ENCODE data around the gene FBXO28. TPM values are rescaled to one million over a fixed set of nuclear protein-coding genes. Genes with fewer than 3 reads are reported as not detected.

Gene FBXO28
- total RNA-seq, 5 donors from 2014 or later (not counting 1 experiment from before 2014, with no cell fraction given): 25.9 to 34.8 (median 33.3) TPM

GRCh38 chr1:224173523-224173922 is 59.6 kb downstream of the FBXO28 start:
- H3K27me3 ChIP-seq (replicated peaks in 1 of 2; ENCODE audit: control insufficient read depth in 2 of 2, extremely low read depth in 1 of 2, insufficient read depth in 2 of 2, low read length in 1 of 2): no peaks in the 10 kb centered on the region
- H3K4me3 Mint-ChIP-seq: no peak overlapping the region
- CTCF ChIA-PET: no interaction called here
- H3K36me3 Mint-ChIP-seq: no peaks in the 10 kb centered on the region
- H3K27ac Mint-ChIP-seq: no peak overlapping the region
- H3K4me1 Mint-ChIP-seq: peaks cover 34 to 38% (median 35%) of the 10 kb centered on the region in 3 donors
- peaks cover 19 to 26% of the 10 kb centered on the region in 2 experiments for H3K4me1 ChIP-seq (ENCODE audit: control insufficient read depth in 1 of 2, extremely low read depth in 1 of 2, insufficient read depth in 2 of 2, low read length in 2 of 2)
- H3K36me3 ChIP-seq (ENCODE audit: control insufficient read depth in 2 of 2, extremely low read depth in 1 of 2, insufficient read depth in 1 of 2, low read length in 1 of 2): no peaks in the 10 kb centered on the region
- H3K27ac ChIP-seq (ENCODE audit: low read length): no peak overlapping the region
- POLR2A ChIA-PET: no interaction called here
- no peaks in the 10 kb centered on the region for H3K27me3 Mint-ChIP-seq
- H3K4me3 ChIP-seq (ENCODE audit: control insufficient read depth in 1 of 2, extremely low read depth in 1 of 2, low read length in 1 of 2): no peak overlapping the region
- no peaks in the 10 kb centered on the region for H3K9me3 ChIP-seq
- WGBS (ENCODE audit: insufficient coverage): 83% methylated on average over 1 of the region's 5 CpGs
- ATAC-seq (replicated peaks in 1 of 4) (no peak), DNase-seq (no peak)
- no peaks in the 10 kb centered on the region for H3K9me3 Mint-ChIP-seq

DNA sequence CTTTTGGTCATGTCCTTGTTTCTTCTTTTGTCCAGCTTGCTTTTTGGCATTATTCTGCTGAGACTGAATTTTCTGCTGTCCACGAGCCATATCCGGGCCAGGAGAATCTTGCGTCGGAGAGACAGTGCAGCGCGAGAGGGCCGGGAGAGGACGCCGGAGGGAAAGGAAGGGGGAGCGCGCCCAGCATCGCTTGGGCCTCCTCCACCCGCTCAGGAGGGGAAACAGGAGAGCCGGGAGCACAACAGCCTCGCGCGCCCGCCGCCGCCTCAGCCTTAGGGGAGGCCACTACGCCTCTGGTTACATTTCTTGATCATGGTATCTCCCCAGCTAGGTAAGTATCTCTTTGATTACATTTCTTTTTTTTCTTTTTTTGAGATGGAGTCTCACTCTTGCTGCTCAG is 61.7 kb downstream of the FBXO28 start:
- Mint-ChIP-seq H3K36me3 (no peaks in the 10 kb centered on the region), H3K27me3 (no peaks in the 10 kb centered on the region), H3K4me3 (peak overlapping the region; percentile 39 to 62 (median 51)), H3K4me1 (peaks cover 13 to 17% (median 14%) of the 10 kb centered on the region in 3 donors), H3K9me3 (no peaks in the 10 kb centered on the region), H3K27ac (no peak overlapping the region)
- H3K4me3 ChIP-seq (ENCODE audit: control insufficient read depth in 1 of 2, extremely low read depth in 1 of 2, low read length in 1 of 2): no peak overlapping the region
- H3K4me1 ChIP-seq (ENCODE audit: control insufficient read depth in 1 of 2, extremely low read depth in 1 of 2, insufficient read depth in 2 of 2, low read length in 2 of 2): peaks cover 0 to 6% of the 10 kb centered on the region in 2 experiments
- H3K9me3 ChIP-seq: no peaks in the 10 kb centered on the region
- no peak overlapping the region for H3K27ac ChIP-seq (ENCODE audit: low read length)
- ChIA-PET POLR2A (no interaction called here), CTCF (no interaction called here)
- DNase-seq: peak in 4 of 35 experiments; percentile 41 to 54 (median 48)
- no peaks in the 10 kb centered on the region for H3K36me3 ChIP-seq (ENCODE audit: control insufficient read depth in 2 of 2, extremely low read depth in 1 of 2, insufficient read depth in 1 of 2, low read length in 1 of 2)
- H3K27me3 ChIP-seq (replicated peaks in 1 of 2; ENCODE audit: control insufficient read depth in 2 of 2, extremely low read depth in 1 of 2, insufficient read depth in 2 of 2, low read length in 1 of 2): no peaks in the 10 kb centered on the region
- WGBS (ENCODE audit: insufficient coverage): 79% methylated on average over 17 of the region's 21 CpGs
- ATAC-seq (replicated peaks in 1 of 4): peak in 2 of 4 experiments; percentile 51 to 60

DNA sequence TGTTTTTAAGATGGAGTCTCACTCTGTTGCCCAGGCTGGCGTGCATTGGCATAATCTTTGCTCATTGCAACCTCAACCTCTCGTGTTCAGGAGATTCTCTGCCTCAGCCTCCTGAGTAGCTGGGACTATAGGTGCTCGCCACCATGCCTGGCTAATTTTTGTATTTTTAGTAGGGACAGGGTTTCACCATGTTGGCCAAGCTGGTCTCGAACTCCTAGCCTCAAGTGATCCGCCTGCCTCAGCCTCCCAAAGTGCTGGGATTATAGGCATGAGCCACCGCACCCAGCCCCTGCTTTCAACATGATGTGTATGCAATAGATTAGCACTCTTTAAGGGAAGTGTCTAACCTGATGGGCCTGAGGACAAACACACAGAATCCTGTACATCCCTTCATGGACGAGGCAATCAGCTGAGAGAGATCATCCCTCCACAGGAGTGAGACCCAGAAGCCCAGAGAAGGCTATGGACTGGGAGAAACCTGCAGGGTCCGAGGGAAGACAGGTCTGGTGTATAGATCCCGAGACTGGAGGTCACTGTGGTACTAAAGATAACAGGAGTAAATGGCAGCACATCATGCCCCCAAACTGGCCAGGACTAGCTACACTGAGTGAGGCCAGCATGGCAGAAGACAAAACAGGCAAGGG is 63.6 kb downstream of the FBXO28 start:
- DNase-seq: no peak
- POLR2A ChIA-PET: no interaction called here
- WGBS (ENCODE audit: insufficient coverage): 100% methylated on average over 2 of the region's 9 CpGs
- CTCF ChIA-PET: interaction anchor here in 1 of 2 donors (0.7 kb wide), 1 partner anchor 327 kb away, joined by 3 read pairs; no protein-coding TSS in a partner anchor
- Histone ChIP-seq H3K9me3 (no peaks in the 10 kb centered on the region), H3K36me3 (ENCODE audit: control insufficient read depth in 2 of 2, extremely low read depth in 1 of 2, insufficient read depth in 1 of 2, low read length in 1 of 2) (no peaks in the 10 kb centered on the region), H3K4me1 (ENCODE audit: control insufficient read depth in 1 of 2, extremely low read depth in 1 of 2, insufficient read depth in 2 of 2, low read length in 2 of 2) (peaks cover 5 to 14% of the 10 kb centered on the region in 2 experiments), H3K4me3 (ENCODE audit: control insufficient read depth in 1 of 2, extremely low read depth in 1 of 2, low read length in 1 of 2) (no peak overlapping the region), H3K27ac (ENCODE audit: low read length) (no peak overlapping the region), H3K27me3 (replicated peaks in 1 of 2; ENCODE audit: control insufficient read depth in 2 of 2, extremely low read depth in 1 of 2, insufficient read depth in 2 of 2, low read length in 1 of 2) (no peaks in the 10 kb centered on the region)
- Mint-ChIP-seq H3K4me3 (no peak overlapping the region), H3K27me3 (no peaks in the 10 kb centered on the region), H3K36me3 (no peaks in the 10 kb centered on the region), H3K27ac (no peak overlapping the region), H3K9me3 (no peaks in the 10 kb centered on the region), H3K4me1 (peaks cover 16 to 24% (median 21%) of the 10 kb centered on the region in 3 donors)
- no peak for ATAC-seq (replicated peaks in 1 of 4)

DNA sequence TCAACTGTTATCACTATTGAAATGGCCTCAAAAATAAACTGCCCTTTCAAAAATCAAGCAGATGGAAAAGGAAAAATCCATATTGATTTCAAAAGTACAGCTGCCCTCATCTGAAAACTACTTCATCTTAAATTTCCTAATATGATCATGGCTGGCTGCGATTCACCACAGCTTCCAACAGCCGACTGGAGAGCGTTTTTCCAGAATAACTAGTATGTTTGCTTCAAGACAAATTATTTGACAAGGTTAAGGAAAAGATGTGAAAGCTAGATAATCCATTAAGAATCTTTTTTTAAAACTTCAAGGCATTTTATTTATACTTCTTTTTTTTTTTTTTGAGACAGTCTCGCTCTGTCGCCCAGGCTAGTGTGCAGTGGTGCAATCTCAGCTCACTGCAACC is 65.0 kb downstream of the FBXO28 start:
- no peak overlapping the region for H3K27ac Mint-ChIP-seq
- DNase-seq (no peak), ATAC-seq (replicated peaks in 1 of 4) (no peak)
- H3K36me3 Mint-ChIP-seq: no peaks in the 10 kb centered on the region
- no peak overlapping the region for H3K4me3 Mint-ChIP-seq
- WGBS (ENCODE audit: insufficient coverage): no CpG with 5 or more reads among the region's 5 CpGs
- no peaks in the 10 kb centered on the region for H3K27me3 Mint-ChIP-seq
- Histone ChIP-seq H3K4me1 (ENCODE audit: control insufficient read depth in 1 of 2, extremely low read depth in 1 of 2, insufficient read depth in 2 of 2, low read length in 2 of 2) (peaks cover 5 to 16% of the 10 kb centered on the region in 2 experiments), H3K9me3 (no peaks in the 10 kb centered on the region), H3K4me3 (ENCODE audit: control insufficient read depth in 1 of 2, extremely low read depth in 1 of 2, low read length in 1 of 2) (no peak overlapping the region), H3K27me3 (replicated peaks in 1 of 2; ENCODE audit: control insufficient read depth in 2 of 2, extremely low read depth in 1 of 2, insufficient read depth in 2 of 2, low read length in 1 of 2) (no peaks in the 10 kb centered on the region), H3K27ac (ENCODE audit: low read length) (no peak overlapping the region), H3K36me3 (ENCODE audit: control insufficient read depth in 2 of 2, extremely low read depth in 1 of 2, insufficient read depth in 1 of 2, low read length in 1 of 2) (no peaks in the 10 kb centered on the region)
- peaks cover 18 to 25% (median 23%) of the 10 kb centered on the region in 3 donors for H3K4me1 Mint-ChIP-seq
- CTCF ChIA-PET: interaction anchor here in 1 of 2 donors (0.6 to 1.4 kb wide), 3 partner anchors 9 to 856 kb away, joined by 4 to 7 read pairs (median 6); no protein-coding TSS in a partner anchor
- no peaks in the 10 kb centered on the region for H3K9me3 Mint-ChIP-seq
- POLR2A ChIA-PET: interaction anchor here in 1 of 2 donors (0.6 to 0.7 kb wide), 2 partner anchors 10 to 228 kb away, joined by 3 to 5 read pairs; no protein-coding TSS in a partner anchor

DNA sequence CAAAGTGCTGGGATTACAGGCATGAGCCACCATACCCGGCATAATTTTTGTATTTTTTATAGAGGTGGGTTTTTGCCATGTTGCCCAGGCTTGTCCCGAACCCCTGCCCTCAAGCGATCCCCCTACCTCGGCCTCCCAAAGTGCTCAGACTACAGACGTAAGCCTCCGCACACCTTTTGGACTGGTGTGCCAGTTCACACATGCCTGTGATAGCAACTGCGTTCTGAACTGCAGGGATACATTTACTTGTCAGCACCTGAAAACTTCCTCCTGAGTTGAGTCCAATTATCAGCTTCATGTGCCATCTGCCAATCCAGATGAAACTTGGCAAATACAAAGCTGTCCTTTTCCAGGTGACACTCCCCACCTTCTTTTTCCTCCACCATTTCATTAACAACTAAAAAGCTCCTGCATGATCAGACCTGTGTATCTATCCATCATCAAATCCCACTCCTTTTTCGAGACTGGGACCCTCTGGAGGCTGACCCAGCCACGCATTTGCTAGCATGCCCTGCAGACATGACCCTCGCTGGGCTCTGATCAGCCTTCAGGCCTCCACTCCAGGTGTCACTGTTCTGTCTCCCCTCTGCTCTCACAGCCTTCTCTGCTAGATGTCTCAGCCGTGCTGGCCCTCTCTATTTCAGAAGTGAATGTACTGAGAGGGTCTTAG is 67.0 kb downstream of the FBXO28 start:
- no peaks in the 10 kb centered on the region for H3K9me3 Mint-ChIP-seq
- Histone ChIP-seq H3K36me3 (ENCODE audit: control insufficient read depth in 2 of 2, extremely low read depth in 1 of 2, insufficient read depth in 1 of 2, low read length in 1 of 2) (peaks cover 0 to 6% of the 10 kb centered on the region in 2 donors), H3K4me1 (ENCODE audit: control insufficient read depth in 1 of 2, extremely low read depth in 1 of 2, insufficient read depth in 2 of 2, low read length in 2 of 2) (peaks cover 8 to 37% of the 10 kb centered on the region in 2 experiments), H3K27ac (ENCODE audit: low read length) (no peak overlapping the region), H3K9me3 (no peaks in the 10 kb centered on the region), H3K27me3 (replicated peaks in 1 of 2; ENCODE audit: control insufficient read depth in 2 of 2, extremely low read depth in 1 of 2, insufficient read depth in 2 of 2, low read length in 1 of 2) (no peaks in the 10 kb centered on the region), H3K4me3 (ENCODE audit: control insufficient read depth in 1 of 2, extremely low read depth in 1 of 2, low read length in 1 of 2) (no peak overlapping the region)
- H3K27ac Mint-ChIP-seq: peak overlapping the region; percentile 85 to 89
- no peaks in the 10 kb centered on the region for H3K27me3 Mint-ChIP-seq
- peaks cover 3% of the 10 kb centered on the region for H3K36me3 Mint-ChIP-seq
- peaks cover 38 to 39% (median 39%) of the 10 kb centered on the region in 3 donors for H3K4me1 Mint-ChIP-seq
- POLR2A ChIA-PET: interaction anchor here in 1 of 2 donors (0.7 kb wide), 1 partner anchor 413 kb away, joined by 6 read pairs; no protein-coding TSS in a partner anchor
- CTCF ChIA-PET: interaction anchor here in 1 of 2 donors (0.8 kb wide), 1 partner anchor 155 kb away, joined by 5 read pairs; no protein-coding TSS in a partner anchor
- H3K4me3 Mint-ChIP-seq: no peak overlapping the region
- ATAC-seq (replicated peaks in 1 of 4): no peak
- WGBS (ENCODE audit: insufficient coverage): 98% methylated on average over 8 of the region's 11 CpGs
- no peak for DNase-seq

DNA sequence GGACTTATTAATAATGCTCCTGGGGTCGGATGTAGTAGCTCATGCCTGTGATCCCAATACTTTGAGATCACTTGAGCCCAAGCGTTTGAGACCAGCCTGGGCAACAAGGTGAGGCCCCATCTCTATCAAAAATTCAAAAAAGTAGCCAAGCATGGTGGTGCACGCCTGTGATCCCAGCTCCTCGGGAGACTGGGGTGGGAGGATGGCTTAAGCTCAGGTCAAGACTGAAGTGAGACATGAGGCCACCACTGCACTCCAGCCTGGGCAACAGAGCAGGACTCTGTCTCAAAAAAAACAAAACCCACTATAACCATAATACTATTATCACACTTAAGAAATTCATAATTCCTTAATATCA is 67.5 kb downstream of the FBXO28 start:
- H3K9me3 ChIP-seq: no peaks in the 10 kb centered on the region
- WGBS (ENCODE audit: insufficient coverage): no CpG with 5 or more reads among the region's 4 CpGs
- Mint-ChIP-seq H3K27me3 (no peaks in the 10 kb centered on the region), H3K4me1 (peaks cover 43 to 44% (median 44%) of the 10 kb centered on the region in 3 donors), H3K36me3 (peaks cover 3% of the 10 kb centered on the region), H3K9me3 (no peaks in the 10 kb centered on the region), H3K27ac (peak overlapping the region; percentile 85 to 89), H3K4me3 (peak overlapping the region; percentile 86 to 91 (median 88))
- peaks cover 0 to 8% of the 10 kb centered on the region in 2 donors for H3K36me3 ChIP-seq (ENCODE audit: control insufficient read depth in 2 of 2, extremely low read depth in 1 of 2, insufficient read depth in 1 of 2, low read length in 1 of 2)
- H3K4me3 ChIP-seq (ENCODE audit: control insufficient read depth in 1 of 2, extremely low read depth in 1 of 2, low read length in 1 of 2): no peak overlapping the region
- no peaks in the 10 kb centered on the region for H3K27me3 ChIP-seq (replicated peaks in 1 of 2; ENCODE audit: control insufficient read depth in 2 of 2, extremely low read depth in 1 of 2, insufficient read depth in 2 of 2, low read length in 1 of 2)
- ATAC-seq (replicated peaks in 1 of 4) (no peak), DNase-seq (no peak)
- ChIA-PET POLR2A (interaction anchor here in 1 of 2 donors (0.6 to 0.7 kb wide), 2 partner anchors 11 to 1537 kb away, joined by 3 read pairs; no protein-coding TSS in a partner anchor), CTCF (interaction anchor here in 1 of 2 donors (0.6 kb wide), 1 partner anchor 38 kb away, joined by 3 read pairs; no protein-coding TSS in a partner anchor)
- H3K27ac ChIP-seq (ENCODE audit: low read length): no peak overlapping the region
- H3K4me1 ChIP-seq (ENCODE audit: control insufficient read depth in 1 of 2, extremely low read depth in 1 of 2, insufficient read depth in 2 of 2, low read length in 2 of 2): peaks cover 8 to 41% of the 10 kb centered on the region in 2 experiments
